Activated T-cell treated with anti-CD3 and anti-CD28 coated beads, Interleukin-2, amount 50 U/mL, for 72 hours (primary cell): Measurements from ENCODE around the gene NRG3. TPM values are rescaled to one million over a fixed set of nuclear protein-coding genes. Genes with fewer than 3 reads are reported as not detected.
"Not testable (repeated sequence)": the region's sequence is repeated elsewhere in the genome, so short reads cannot be mapped to it uniquely, and the experiment has no call there.

Experiments
- ATAC-seq, 2 donors: fragments of 150-1000 bp; cut with Tn5 transposase; replicated peaks in 1 of 2; 2 replicates each; pipeline ENCODE4 v1.10.0; 2021; ENCODE audit warnings: moderate library complexity in 2 of 2, mild to moderate bottlenecking in 1 of 2
- DNase-seq, 2 donors: peaks; one replicate each; pipeline ENCODE4 v3.0.0; 2021 to 2022; ENCODE audit warnings: mixed read lengths in 1 of 2
- H3K27ac Mint-ChIP-seq: one replicate; pipeline ENCODE4 v1.8.0; 2022; ENCODE audit warnings: mild to moderate bottlenecking, moderate library complexity, mixed read lengths
- H3K27me3 Mint-ChIP-seq: one replicate; pipeline ENCODE4 v1.8.0; 2022; ENCODE audit warnings: low read depth, mixed read lengths
- H3K36me3 Mint-ChIP-seq, 2 donors: one replicate each; pipeline ENCODE4 v1.8.0; 2022; ENCODE audit warnings: mixed read lengths in 2 of 2, mild to moderate bottlenecking in 1 of 2; ENCODE audit not compliant: insufficient read depth in 2 of 2
- H3K4me1 Mint-ChIP-seq: one replicate; pipeline ENCODE4 v1.8.0; 2022; ENCODE audit warnings: low read depth, mixed read lengths
- H3K4me3 Mint-ChIP-seq, 2 donors: one replicate each; pipeline ENCODE4 v1.8.0; 2022; ENCODE audit warnings: mild to moderate bottlenecking in 2 of 2, mixed read lengths in 2 of 2, moderate library complexity in 2 of 2
- H3K9me3 Mint-ChIP-seq, 2 donors: one replicate each; pipeline ENCODE4 v1.8.0; 2022; ENCODE audit warnings: mixed read lengths in 2 of 2
- total RNA-seq, 2 donors: library from RNA; stranded (reverse); gene quantifications; one replicate each; pipeline ENCODE4 v1.2.3, GENCODE V29; 2022

Gene NRG3
- total RNA-seq, 2 donors from 2014 or later = not detected

- no peak overlapping the region for H3K4me3 Mint-ChIP-seq
- H3K27me3 Mint-ChIP-seq = no peaks in the 10 kb centered on the region
- peaks cover 0 to 2% of the 10 kb centered on the region in 2 donors for H3K9me3 Mint-ChIP-seq
- H3K4me1 Mint-ChIP-seq = no peaks in the 10 kb centered on the region
- DNase-seq (no peak), ATAC-seq (no peak)
- no peaks in the 10 kb centered on the region for H3K36me3 Mint-ChIP-seq
- no peak overlapping the region for H3K27ac Mint-ChIP-seq
Measured at GRCh38 chr10:81996927-81997326, 121.9 kb downstream of the NRG3 start.

DNA sequence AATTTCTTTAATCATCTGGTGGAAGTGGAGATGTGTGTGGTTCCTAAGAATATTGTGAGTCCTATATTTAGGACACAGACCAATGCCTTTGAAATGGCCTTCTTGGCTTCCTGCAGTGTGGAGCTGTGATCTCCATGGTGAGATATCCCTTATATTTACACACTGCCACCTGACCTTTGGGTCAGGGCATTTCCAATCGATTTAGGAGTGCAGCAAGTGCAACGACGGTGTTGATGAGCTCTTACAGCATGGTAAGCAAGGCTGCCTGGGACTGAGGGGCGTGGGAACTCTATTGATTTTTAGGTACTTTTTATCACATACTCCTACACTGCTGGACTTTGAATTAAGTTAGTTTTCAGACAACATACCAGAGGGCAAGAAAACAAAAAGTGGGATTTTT lies 146.0 kb downstream of the NRG3 start:
- no peak overlapping the region for H3K27ac Mint-ChIP-seq
- ATAC-seq = no peak
- DNase-seq = no peak
- H3K4me1 Mint-ChIP-seq = no peaks in the 10 kb centered on the region
- no peaks in the 10 kb centered on the region for H3K27me3 Mint-ChIP-seq
- H3K4me3 Mint-ChIP-seq = no peak overlapping the region
- H3K36me3 Mint-ChIP-seq = no peaks in the 10 kb centered on the region
- peaks cover 7 to 10% of the 10 kb centered on the region in 2 donors for H3K9me3 Mint-ChIP-seq

DNA sequence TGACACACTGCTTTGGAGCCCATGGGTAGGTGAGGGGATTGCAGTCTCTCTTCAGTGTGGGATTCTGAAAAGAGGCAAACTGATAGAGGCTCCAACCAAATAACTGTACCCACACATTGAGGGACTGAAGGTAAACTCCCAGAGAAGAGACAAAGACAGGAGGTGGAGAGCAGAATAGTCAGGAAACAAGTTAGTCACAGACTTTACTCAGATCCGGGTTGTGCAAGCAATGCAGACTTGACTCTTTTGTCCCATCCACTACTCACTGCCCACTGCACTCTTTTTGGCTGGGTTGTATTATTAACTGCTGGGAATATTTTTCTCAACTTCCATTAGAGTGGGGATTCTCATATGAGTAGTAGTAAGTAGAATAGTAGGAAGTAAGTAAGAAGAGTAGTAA lies 152.7 kb downstream of the NRG3 start:
- Mint-ChIP-seq H3K4me3 (no peak overlapping the region), H3K27me3 (no peaks in the 10 kb centered on the region), H3K4me1 (no peaks in the 10 kb centered on the region), H3K36me3 (no peaks in the 10 kb centered on the region), H3K9me3 (peaks cover 3 to 5% of the 10 kb centered on the region in 2 donors), H3K27ac (no peak overlapping the region)
- ATAC-seq = no peak
- no peak for DNase-seq

GRCh38 chr10:82037076-82037475 lies 162.1 kb downstream of the NRG3 start:
- ATAC-seq (no peak), DNase-seq (no peak)
- no peaks in the 10 kb centered on the region for H3K27me3 Mint-ChIP-seq
- H3K9me3 Mint-ChIP-seq = peaks cover 2 to 7% of the 10 kb centered on the region in 2 donors
- H3K27ac Mint-ChIP-seq = no peak overlapping the region
- no peaks in the 10 kb centered on the region for H3K4me1 Mint-ChIP-seq
- no peak overlapping the region for H3K4me3 Mint-ChIP-seq
- no peaks in the 10 kb centered on the region for H3K36me3 Mint-ChIP-seq

DNA sequence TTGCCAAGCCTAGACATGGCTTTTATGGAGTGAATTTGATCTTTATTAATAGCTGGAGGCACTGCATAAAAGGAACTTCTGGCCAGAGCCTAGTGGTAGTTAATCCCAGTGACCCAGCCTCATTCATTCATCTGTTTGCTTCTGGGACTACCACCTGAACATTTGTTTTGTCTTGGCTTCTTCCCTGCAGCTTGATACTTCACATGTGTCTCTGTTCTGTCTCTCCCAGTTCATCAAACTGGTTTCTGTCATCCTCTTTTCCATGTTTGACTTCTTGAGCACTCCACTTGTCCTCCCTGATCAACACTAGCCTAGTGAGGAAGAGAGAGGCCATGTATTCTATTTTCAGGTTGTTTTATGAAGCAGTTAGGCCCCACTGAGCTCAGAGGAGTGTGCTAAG lies 163.6 kb downstream of the NRG3 start:
- H3K4me3 Mint-ChIP-seq = no peak overlapping the region
- no peaks in the 10 kb centered on the region for H3K4me1 Mint-ChIP-seq
- no peak overlapping the region for H3K27ac Mint-ChIP-seq
- H3K36me3 Mint-ChIP-seq = no peaks in the 10 kb centered on the region
- no peak for ATAC-seq
- DNase-seq = no peak
- H3K27me3 Mint-ChIP-seq = no peaks in the 10 kb centered on the region
- peaks cover 2 to 7% of the 10 kb centered on the region in 2 donors for H3K9me3 Mint-ChIP-seq

- ATAC-seq (no peak), DNase-seq (no peak)
- Mint-ChIP-seq H3K4me3 (no peak overlapping the region), H3K4me1 (no peaks in the 10 kb centered on the region), H3K36me3 (no peaks in the 10 kb centered on the region), H3K27ac (no peak overlapping the region), H3K27me3 (no peaks in the 10 kb centered on the region), H3K9me3 (peaks cover 2 to 9% of the 10 kb centered on the region in 2 donors)
Measured at GRCh38 chr10:82040336-82040735, 165.3 kb downstream of the NRG3 start.

DNA sequence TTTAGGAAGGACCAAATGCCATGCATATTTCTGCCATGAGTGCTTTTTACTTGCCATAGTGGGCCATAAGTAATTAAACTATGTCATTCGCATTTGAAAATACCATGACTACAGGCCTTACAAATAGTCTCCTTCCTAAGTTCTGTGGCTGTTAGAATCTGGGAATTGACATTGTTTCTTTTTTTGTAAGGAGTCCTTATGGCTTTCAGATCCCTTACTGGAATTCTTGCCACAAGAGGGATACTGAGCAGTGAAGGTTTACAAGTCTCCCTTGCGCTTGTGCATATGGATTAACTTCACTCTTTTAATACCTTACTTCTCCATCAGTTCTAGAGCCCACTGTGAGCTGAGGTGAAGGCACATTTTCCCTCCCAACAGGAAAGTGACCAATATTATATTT lies 166.0 kb downstream of the NRG3 start:
- H3K4me3 Mint-ChIP-seq = no peak overlapping the region
- ATAC-seq (no peak), DNase-seq (no peak)
- H3K27me3 Mint-ChIP-seq = no peaks in the 10 kb centered on the region
- peaks cover 2 to 9% of the 10 kb centered on the region in 2 donors for H3K9me3 Mint-ChIP-seq
- no peaks in the 10 kb centered on the region for H3K36me3 Mint-ChIP-seq
- H3K27ac Mint-ChIP-seq = no peak overlapping the region
- no peaks in the 10 kb centered on the region for H3K4me1 Mint-ChIP-seq

DNA sequence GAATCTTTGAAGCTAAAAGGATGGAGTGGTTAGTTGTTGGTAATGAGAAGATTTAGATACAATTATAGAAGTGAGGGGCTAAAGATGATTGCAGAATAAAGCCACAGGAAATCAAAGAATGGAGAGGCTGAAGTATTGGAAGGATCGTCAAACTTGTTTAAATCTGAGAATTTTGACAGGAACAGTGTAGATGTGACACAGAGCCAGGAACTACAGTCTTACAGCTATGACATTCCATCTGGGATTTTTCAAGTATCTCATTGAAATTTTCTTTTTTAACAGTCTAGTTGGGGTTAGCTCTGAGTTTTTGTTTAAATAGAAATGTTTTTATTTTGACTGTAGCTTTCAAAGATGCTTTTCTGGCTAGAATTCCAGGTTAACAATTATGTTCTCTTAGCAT lies 181.4 kb downstream of the NRG3 start:
- Mint-ChIP-seq H3K27me3 (no peaks in the 10 kb centered on the region), H3K36me3 (peaks cover 0 to 1% of the 10 kb centered on the region in 2 donors), H3K9me3 (peaks cover 2% of the 10 kb centered on the region in 2 donors), H3K27ac (no peak overlapping the region), H3K4me1 (no peaks in the 10 kb centered on the region), H3K4me3 (no peak overlapping the region)
- ATAC-seq = no peak
- DNase-seq = no peak

- not testable (repeated sequence) for DNase-seq, H3K36me3 Mint-ChIP-seq, H3K27me3 Mint-ChIP-seq, H3K4me1 Mint-ChIP-seq, H3K4me3 Mint-ChIP-seq, H3K27ac Mint-ChIP-seq, ATAC-seq
- H3K9me3 Mint-ChIP-seq = peaks cover 4 to 11% of the 10 kb centered on the region in 2 donors
Measured at GRCh38 chr10:82067192-82067591, 192.2 kb downstream of the NRG3 start.

DNA sequence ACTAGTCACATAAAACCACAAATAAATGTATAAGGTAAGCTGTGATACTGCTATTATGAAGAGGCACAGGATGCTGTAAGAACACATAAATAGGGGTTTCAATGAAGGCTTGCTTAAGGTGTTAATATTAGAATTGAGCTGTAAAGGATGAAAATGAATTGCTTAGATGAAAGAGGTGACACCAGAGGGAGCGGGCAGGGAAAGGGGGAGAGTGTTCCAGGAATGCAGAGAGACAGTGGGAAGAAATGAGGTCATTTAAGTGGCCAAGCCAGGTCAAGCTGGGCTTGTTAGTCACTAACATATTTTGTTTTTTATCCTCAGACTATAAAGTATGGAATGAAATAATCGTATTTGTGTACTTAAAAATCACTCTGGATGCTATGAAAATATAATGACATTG lies 193.5 kb downstream of the NRG3 start:
- H3K9me3 Mint-ChIP-seq = peaks cover 4 to 11% of the 10 kb centered on the region in 2 donors
- H3K27ac Mint-ChIP-seq = no peak overlapping the region
- no peaks in the 10 kb centered on the region for H3K36me3 Mint-ChIP-seq
- H3K27me3 Mint-ChIP-seq = no peaks in the 10 kb centered on the region
- no peak for DNase-seq
- no peak overlapping the region for H3K4me3 Mint-ChIP-seq
- ATAC-seq = no peak
- no peaks in the 10 kb centered on the region for H3K4me1 Mint-ChIP-seq

GRCh38 chr10:82071231-82071630 lies 196.2 kb downstream of the NRG3 start:
- no peaks in the 10 kb centered on the region for H3K4me1 Mint-ChIP-seq
- ATAC-seq (no peak), DNase-seq (no peak)
- H3K27ac Mint-ChIP-seq = no peak overlapping the region
- H3K27me3 Mint-ChIP-seq = no peaks in the 10 kb centered on the region
- H3K9me3 Mint-ChIP-seq = peaks cover 8 to 11% of the 10 kb centered on the region in 2 donors
- no peaks in the 10 kb centered on the region for H3K36me3 Mint-ChIP-seq
- H3K4me3 Mint-ChIP-seq = no peak overlapping the region

DNA sequence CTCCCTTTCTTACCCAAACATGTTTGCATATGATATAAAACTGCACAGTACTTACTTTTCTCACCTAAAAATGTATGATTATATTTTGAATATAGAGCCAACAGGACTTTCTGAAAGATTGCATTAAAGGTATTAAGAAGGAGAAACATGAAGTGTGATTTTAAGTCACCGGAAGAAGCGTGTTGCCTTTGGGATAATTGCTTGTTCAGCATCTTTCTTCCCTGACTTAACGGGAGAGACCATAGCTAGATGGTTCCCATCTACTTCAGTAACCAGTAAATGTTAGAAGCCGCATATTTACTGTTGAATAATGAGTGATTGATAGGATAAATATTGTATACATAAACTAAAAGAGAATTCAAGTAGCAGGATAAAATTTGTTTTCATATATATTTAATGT lies 197.1 kb downstream of the NRG3 start:
- no peaks in the 10 kb centered on the region for H3K27me3 Mint-ChIP-seq
- no peak overlapping the region for H3K4me3 Mint-ChIP-seq
- no peaks in the 10 kb centered on the region for H3K36me3 Mint-ChIP-seq
- H3K27ac Mint-ChIP-seq = no peak overlapping the region
- ATAC-seq (no peak), DNase-seq (no peak)
- H3K4me1 Mint-ChIP-seq = no peaks in the 10 kb centered on the region
- H3K9me3 Mint-ChIP-seq = peaks cover 8 to 11% of the 10 kb centered on the region in 2 donors

GRCh38 chr10:82075605-82076004 lies 200.6 kb downstream of the NRG3 start:
- no peak overlapping the region for H3K4me3 Mint-ChIP-seq
- peaks cover 6 to 8% of the 10 kb centered on the region in 2 donors for H3K9me3 Mint-ChIP-seq
- no peaks in the 10 kb centered on the region for H3K27me3 Mint-ChIP-seq
- DNase-seq (no peak), ATAC-seq (no peak)
- H3K27ac Mint-ChIP-seq = no peak overlapping the region
- no peaks in the 10 kb centered on the region for H3K4me1 Mint-ChIP-seq
- no peaks in the 10 kb centered on the region for H3K36me3 Mint-ChIP-seq

DNA sequence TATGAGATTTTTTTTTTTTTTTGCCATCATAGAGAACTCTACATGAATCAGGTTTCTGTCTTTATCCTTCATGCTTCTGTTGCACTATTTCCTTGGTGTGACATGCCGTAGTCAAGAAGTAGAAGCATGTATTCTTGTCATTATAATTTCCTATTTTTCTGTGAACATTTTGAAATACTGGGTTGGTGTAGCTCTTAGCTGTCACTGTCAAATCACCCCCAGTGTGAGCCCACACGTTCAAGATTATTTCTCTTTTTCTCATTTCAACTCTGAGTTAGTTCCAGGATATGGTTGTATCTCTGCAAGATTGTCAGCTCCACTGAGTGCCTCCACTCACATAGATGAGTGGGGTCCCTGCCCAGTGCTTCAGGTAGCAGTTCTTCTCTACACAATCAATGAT lies 209.5 kb downstream of the NRG3 start:
- Mint-ChIP-seq H3K27me3 (no peaks in the 10 kb centered on the region), H3K36me3 (no peaks in the 10 kb centered on the region), H3K4me1 (no peaks in the 10 kb centered on the region), H3K9me3 (peaks cover 0 to 3% of the 10 kb centered on the region in 2 donors), H3K27ac (no peak overlapping the region), H3K4me3 (no peak overlapping the region)
- ATAC-seq = no peak
- no peak for DNase-seq
